H1 (cell line): ENCODE results near the gene KCNK4. TPM values are rescaled to one million over a fixed set of nuclear protein-coding genes. Genes with fewer than 3 reads are reported as not detected.

Source experiments
- CTCF ChIA-PET: fragments of 300-600 bp; sonication (Branson Sonifier 250); formaldehyde crosslinking; loops from one replicate; lab custom pipeline; 2021; ENCODE audit not compliant: partially characterized antibody; lab: Charles Lee
- POLR2A ChIA-PET: fragments of 300-600 bp; sonication (Branson Sonifier 250); formaldehyde crosslinking; loops from one replicate; lab custom pipeline; 2021; ENCODE audit warnings: inconsistent platforms; ENCODE audit not compliant: partially characterized antibody; lab: Charles Lee
- DNase-seq, 2 experiments: peaks; one replicate each; pipeline versions ENCODE4 v3.0.0 to v3.0.0-alpha.2; 2010 to 2022; ENCODE audit warnings: low spot score in 2 of 2, low read depth in 1 of 2, mixed read lengths in 1 of 2
- FAIRE-seq: peaks from 2 replicates; lab custom pipeline; 2011; peaks lifted over from hg19 to GRCh38; lab: Jason Lieb, UNC
- H2AFZ ChIP-seq: 2 replicates; pipeline ENCODE4 v1.8.1; 2012; ENCODE audit warnings: low read length, inconsistent platforms
- H2AK5ac ChIP-seq: 2 replicates; pipeline ENCODE4 v1.6.1; 2013; ENCODE audit warnings: low read depth, low read length
- H2BK120ac ChIP-seq: replicated peaks from 2 replicates; pipeline ENCODE3; 2013; ENCODE audit warnings: low read depth, low read length, inconsistent platforms
- H2BK12ac ChIP-seq: 2 replicates; pipeline ENCODE4 v1.6.1; 2013; ENCODE audit warnings: low read depth, low read length
- H2BK15ac ChIP-seq: 2 replicates; pipeline ENCODE4 v1.6.1; 2013; ENCODE audit warnings: low read length
- H2BK20ac ChIP-seq: 2 replicates; pipeline ENCODE4 v1.6.1; 2013; ENCODE audit warnings: low read length
- H2BK5ac ChIP-seq: 2 replicates; pipeline ENCODE4 v1.6.1; 2013; ENCODE audit warnings: low read depth, low read length
- H3K14ac ChIP-seq: 2 replicates; pipeline ENCODE4 v1.6.1; 2013; ENCODE audit warnings: inconsistent platforms; ENCODE audit not compliant: insufficient read length
- H3K18ac ChIP-seq: 2 replicates; pipeline ENCODE4 v1.6.1; 2013; ENCODE audit warnings: low read length; ENCODE audit errors: extremely low read depth
- H3K23ac ChIP-seq: 2 replicates; pipeline ENCODE4 v1.6.1; 2013; ENCODE audit warnings: inconsistent platforms; ENCODE audit not compliant: insufficient read length
- H3K23me2 ChIP-seq: 2 replicates; pipeline ENCODE4 v1.6.1; 2013; ENCODE audit warnings: low read depth, low read length
- H3K27ac ChIP-seq: 2 replicates; pipeline ENCODE4 v1.6.1; 2011; ENCODE audit warnings: low read depth, low read length, inconsistent platforms
- H3K27me3 ChIP-seq, 4 experiments: replicated peaks in 1 of 4; 1 replicate in 1 of 4; 2 replicates in 3 of 4; pipeline versions ENCODE4 v1.6.1 to v1.8.1; 2011 to 2013; ENCODE audit warnings: low read length in 3 of 4, mild to moderate bottlenecking in 3 of 4, inconsistent platforms in 2 of 4, mixed read lengths in 2 of 4, moderate library complexity in 1 of 4; ENCODE audit not compliant: control insufficient read depth in 3 of 4, insufficient read depth in 3 of 4; ENCODE audit errors: extremely low read depth in 1 of 4
- H3K36me3 ChIP-seq, 4 experiments: 2 replicates each; pipeline versions ENCODE4 v1.6.1 to v1.8.1; 2011 to 2013; ENCODE audit warnings: mild to moderate bottlenecking in 4 of 4, low read length in 3 of 4, moderate library complexity in 2 of 4, control low read depth in 1 of 4, inconsistent platforms in 1 of 4; ENCODE audit not compliant: insufficient read depth in 4 of 4, control insufficient read depth in 2 of 4
- H3K4ac ChIP-seq: replicated peaks from 2 replicates; pipeline ENCODE3; 2013; ENCODE audit warnings: low read length, low read depth, mixed read lengths, inconsistent platforms; ENCODE audit not compliant: insufficient read length
- H3K4me1 ChIP-seq, 4 experiments: replicated peaks in 1 of 4; 1 replicate in 1 of 4; 2 replicates in 3 of 4; pipeline versions ENCODE4 v1.6.1 to v1.8.1; 2011 to 2013; ENCODE audit warnings: low read length in 3 of 4, inconsistent platforms in 2 of 4, mixed read lengths in 1 of 4; ENCODE audit not compliant: insufficient read depth in 4 of 4, control insufficient read depth in 3 of 4
- H3K4me2 ChIP-seq, 2 experiments: 2 replicates each; pipeline versions ENCODE4 v1.6.1 to v1.8.1; 2011 to 2013; ENCODE audit warnings: low read depth in 2 of 2, low read length in 2 of 2, control low read depth in 1 of 2, inconsistent platforms in 1 of 2, mild to moderate bottlenecking in 1 of 2; ENCODE audit not compliant: insufficient read depth in 1 of 2
- H3K4me3 ChIP-seq, 4 experiments: fragments of 200-600, 300-600 bp in 1 of 4; sonication (generic), shearing (Covaris generic), sonication (Bioruptor Twin) in 1 of 4; 2 replicates each; pipeline versions ENCODE4 v1.5.1 to v1.8.1; 2011 to 2016; ENCODE audit warnings: low read length in 4 of 4, low read depth in 3 of 4, control low read depth in 2 of 4, inconsistent platforms in 2 of 4, mild to moderate bottlenecking in 2 of 4, mixed read lengths in 1 of 4, moderate library complexity in 1 of 4; ENCODE audit not compliant: insufficient read depth in 2 of 4; ENCODE audit errors: extremely low read depth in 1 of 4
- H3K56ac ChIP-seq: replicated peaks from 2 replicates; pipeline ENCODE3; 2013; ENCODE audit warnings: low read depth, mild to moderate bottlenecking, mixed read lengths, low read length, inconsistent platforms; ENCODE audit not compliant: insufficient read length
- H3K79me1 ChIP-seq: 2 replicates; pipeline ENCODE4 v1.6.1; 2013; ENCODE audit warnings: low read depth, low read length, control low read depth
- H3K79me2 ChIP-seq, 2 experiments: 2 replicates each; pipeline versions ENCODE4 v1.6.1 to v1.8.1; 2012 to 2013; ENCODE audit warnings: low read length in 2 of 2, mild to moderate bottlenecking in 2 of 2, inconsistent platforms in 1 of 2; ENCODE audit not compliant: insufficient read depth in 2 of 2, control insufficient read depth in 1 of 2
- H3K9ac ChIP-seq, 4 experiments: replicated peaks in 1 of 4; 1 replicate in 1 of 4; 2 replicates in 3 of 4; pipeline versions ENCODE4 v1.6.1 to v1.8.1; 2011 to 2013; ENCODE audit warnings: low read depth in 3 of 4, low read length in 3 of 4, control low read depth in 2 of 4, mild to moderate bottlenecking in 2 of 4, moderate library complexity in 2 of 4, inconsistent platforms in 1 of 4; ENCODE audit errors: extremely low read depth in 1 of 4
- H3K9me3 ChIP-seq, 2 experiments: 2 replicates each; pipeline versions ENCODE4 v1.6.1 to v1.8.1; 2012 to 2013; ENCODE audit warnings: mild to moderate bottlenecking in 2 of 2, moderate library complexity in 2 of 2, control low read depth in 1 of 2, inconsistent platforms in 1 of 2, low read depth in 1 of 2, low read length in 1 of 2, mixed read lengths in 1 of 2; ENCODE audit not compliant: insufficient read depth in 2 of 2
- H4K20me1 ChIP-seq, 2 experiments: replicated peaks in 1 of 2; 2 replicates each; pipeline versions ENCODE3 to v1.8.1; 2011 to 2013; ENCODE audit warnings: inconsistent platforms in 2 of 2, low read length in 2 of 2, mild to moderate bottlenecking in 1 of 2; ENCODE audit not compliant: insufficient read depth in 2 of 2, control insufficient read depth in 1 of 2
- H4K5ac ChIP-seq: 2 replicates; pipeline ENCODE4 v1.6.1; 2013; ENCODE audit warnings: low read length, low read depth, mixed read lengths, inconsistent platforms; ENCODE audit not compliant: insufficient read length
- H4K8ac ChIP-seq: 2 replicates; pipeline ENCODE4 v1.8.0; 2013; ENCODE audit warnings: mild to moderate bottlenecking, moderate library complexity, low read length, inconsistent platforms; ENCODE audit not compliant: insufficient read depth; ENCODE audit errors: extremely low read depth
- H4K91ac ChIP-seq: replicated peaks from 2 replicates; pipeline ENCODE3; 2013; ENCODE audit warnings: low read length, mixed read lengths, inconsistent platforms; ENCODE audit not compliant: insufficient read length
- CREB1 ChIP-seq: IDR thresholded peaks from 2 replicates; pipeline ENCODE4 v1.6.1; 2012; ENCODE audit warnings: inconsistent platforms
- GABPA ChIP-seq: IDR thresholded peaks from 2 replicates; pipeline ENCODE4 v1.6.1; 2011; ENCODE audit warnings: mild to moderate bottlenecking, low read length, moderate library complexity, borderline replicate concordance; ENCODE audit not compliant: insufficient read depth
- KDM5A ChIP-seq: fragments of 200-600 bp; IDR thresholded peaks from 2 replicates; pipeline ENCODE4 v1.7.1; 2012; ENCODE audit warnings: mild to moderate bottlenecking, low read length, inconsistent platforms, mixed read lengths
- RAD21 ChIP-seq, 2 experiments: IDR thresholded peaks in 1 of 2; conservative IDR thresholded peaks in 1 of 2; 2 replicates each; pipeline ENCODE4 v1.6.1; 2011; ENCODE audit warnings: low read depth in 2 of 2, low read length in 2 of 2, improper control_type of control experiment in 1 of 2, inconsistent platforms in 1 of 2, mild to moderate bottlenecking in 1 of 2, moderate library complexity in 1 of 2
- SP1 ChIP-seq: IDR thresholded peaks from 2 replicates; pipeline ENCODE4 v1.6.1; 2011; ENCODE audit warnings: low read depth, low read length
- SUZ12 ChIP-seq: fragments of 200-600 bp; sonication (generic); IDR thresholded peaks from 2 replicates; pipeline ENCODE4 v1.6.1; 2012; ENCODE audit warnings: mild to moderate bottlenecking, inconsistent platforms, low read length, moderate library complexity, mixed read lengths
- WGBS, 2 experiments: shearing (Covaris generic) in 1 of 2; methylation state at CpG; one replicate each; pipeline versions ENCODE4 v1.1.6 to v1.1.7; 2013 to 2015; ENCODE audit warnings: low lambda C conversion rate in 2 of 2, mixed read lengths in 2 of 2, inconsistent platforms in 1 of 2, low coverage in 1 of 2, missing lambda C conversion rate in 1 of 2; ENCODE audit not compliant: insufficient replicate concordance in 2 of 2, insufficient coverage in 1 of 2, insufficient read length in 1 of 2; ENCODE audit errors: extremely low coverage in 1 of 2, missing lambda C conversion rate in 1 of 2; 5-methylcytosine and 5-hydroxymethylcytosine counted together
- polyA plus RNA-seq, 7 experiments: library from polyadenylated mRNA; depleted of rRNA in 3 of 7; stranded (reverse) in 5 of 7; unstranded in 2 of 7; fragments of >200 nt in 5 of 7; fragments of 200-250 nt in 2 of 7; gene quantifications; 1 replicate in 5 of 7; 2 replicates in 1 of 7; 4 replicates in 1 of 7; pipeline versions ENCODE4 v1.2.1 to v1.2.3, GENCODE V29; 2011 to 2013; ENCODE audit warnings: missing spikeins in 2 of 7, mixed read lengths in 2 of 7
- total RNA-seq: library from RNA; stranded (reverse); fragmentation: NEBNext Ultra II Directional; extraction: Animal tissue kit (Norgen Biotek cat#: 25700); gene quantifications from 2 replicates; pipeline ENCODE4 v1.2.1, GENCODE V29; 2021

The KCNK4 gene
- total and polyA plus RNA-seq, 2 of the 8 experiments (the other 6 are each of a cell fraction or from before 2014, with no cell fraction given): 0.19 TPM; not detected in 1

DNA sequence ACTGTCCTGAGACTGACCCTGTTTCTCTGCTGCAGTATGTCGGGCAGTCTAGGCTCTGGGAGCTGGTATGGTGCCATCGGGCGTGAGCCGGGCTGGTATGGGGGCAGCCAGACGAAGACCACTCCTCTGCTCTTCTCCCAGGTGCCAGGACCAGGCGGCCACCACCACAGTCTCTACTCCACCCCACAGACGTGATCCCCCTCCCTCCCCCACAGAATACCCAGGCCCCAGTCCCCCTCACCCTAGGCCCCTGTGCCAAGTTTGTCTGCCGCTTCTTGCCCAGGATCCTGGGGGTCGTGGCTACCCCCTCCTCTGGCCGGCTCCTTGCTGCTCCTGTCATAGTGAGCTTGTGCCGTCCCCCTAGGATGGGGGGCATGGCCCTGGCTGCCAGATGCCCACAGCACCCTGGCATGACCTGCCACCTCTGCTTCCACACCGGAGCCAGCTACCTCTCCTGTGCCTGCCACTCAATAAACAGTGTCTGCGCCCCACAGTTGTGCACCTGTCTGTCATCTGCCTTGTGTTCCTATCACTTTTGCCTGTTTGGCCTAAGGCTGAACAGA is 2.0 kb upstream of the KCNK4 start:
- Histone ChIP-seq H3K14ac (no peak overlapping the region), H3K18ac (no peak overlapping the region), H3K56ac (no peak overlapping the region), H4K20me1 (peaks cover 5 to 17% of the 10 kb centered on the region in 2 experiments), H3K4me3 (no peak overlapping the region), H3K9me3 (no peaks in the 10 kb centered on the region), H3K23ac (no peak overlapping the region), H3K79me1 (no peaks in the 10 kb centered on the region), H2BK20ac (no peak overlapping the region), H2BK12ac (no peak overlapping the region), H4K5ac (no peak overlapping the region), H2BK5ac (no peak overlapping the region), H4K91ac (no peak overlapping the region), H3K27ac (no peak overlapping the region), H3K27me3 (peaks cover 40 to 51% (median 49%) of the 10 kb centered on the region in 4 experiments), H3K4me2 (no peak overlapping the region), H3K9ac (no peak overlapping the region), H3K36me3 (peaks cover 0 to 9% (median 0%) of the 10 kb centered on the region in 4 experiments; a peak in 1 of 8 replicates), H4K8ac (no peak overlapping the region), H2AFZ (no peak overlapping the region), H2BK15ac (no peak overlapping the region), H3K23me2 (peaks cover 15% of the 10 kb centered on the region; the same call in 1 of the 2 replicates), H3K4me1 (peaks cover 0 to 12% (median 6%) of the 10 kb centered on the region in 4 experiments; a peak in 5 of 7 replicates), H3K4ac (no peak overlapping the region), H3K79me2 (no peaks in the 10 kb centered on the region), H2BK120ac (no peak overlapping the region), H2AK5ac (no peak overlapping the region)
- CTCF ChIA-PET: interaction anchor here (1.1 to 11.4 kb wide), 6 partner anchors 14 to 66 kb away, joined by 3 to 134 read pairs (median 6); partner anchors contain the start of genes CATSPERZ and ESRRA
- DNase-seq (no peak), FAIRE-seq (no peak)
- WGBS, 2 experiments: 87% methylated on average over 12 of the region's 13 CpGs; no CpG with 5 or more reads in 1 of the 2 experiments
- TF ChIP-seq SUZ12 (no peak), GABPA (no peak), RAD21 (IDR thresholded peaks at IDR 0.05 in 1 of 2, conservative IDR thresholded peaks at IDR 0.05 in 1 of 2; ENCODE audit: low read depth in 2 of 2, low read length in 2 of 2) (no peak), CREB1 (no peak), SP1 (no peak), KDM5A (no peak)
- POLR2A ChIA-PET: interaction anchor here (0.6 to 2.8 kb wide), 6 partner anchors 9 to 45 kb away, joined by 3 to 10 read pairs (median 4); no protein-coding TSS in a partner anchor
